ENCODE data around the gene UBE3C. TPM values are rescaled to one million over a fixed set of nuclear protein-coding genes. Genes with fewer than 3 reads are reported as not detected.
"Not testable (repeated sequence)": the region's sequence is repeated elsewhere in the genome, so short reads cannot be mapped to it uniquely, and the experiment has no call there.

The UBE3C gene
- total RNA-seq, 1 experiment from 2014 or later, result 87.6 TPM

DNA sequence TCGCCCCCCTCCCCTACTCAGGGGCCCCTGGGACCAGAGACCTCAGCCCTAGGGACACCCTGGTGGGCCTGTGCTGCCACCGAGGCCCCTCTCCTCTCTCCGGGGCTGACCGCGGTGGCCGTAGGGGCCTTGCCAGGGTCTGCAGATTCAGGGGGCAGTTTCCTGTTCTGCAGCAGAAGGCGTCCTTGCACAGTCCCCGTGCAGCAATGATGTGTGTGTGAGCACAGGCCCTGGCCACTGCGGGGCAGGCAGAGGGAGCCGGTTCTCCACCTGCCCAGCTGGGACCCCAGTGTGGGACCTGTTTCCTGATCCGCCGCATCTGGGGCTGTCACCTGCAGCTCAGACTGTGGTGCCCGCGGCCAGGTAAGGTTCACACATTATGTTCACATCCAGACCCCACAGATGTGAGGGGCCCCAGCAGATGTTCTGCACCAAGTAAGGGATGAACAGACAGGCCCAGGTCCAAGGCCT is 137.4 kb downstream of the UBE3C start:
- ATAC-seq, result no peak
- Histone ChIP-seq H3K27ac (ENCODE audit: low read length) (no peak overlapping the region), H3K27me3 (ENCODE audit: control insufficient read depth, insufficient read depth, low read length) (no peaks in the 10 kb centered on the region), H3K4me1 (ENCODE audit: control insufficient read depth, insufficient read depth, low read length) (peaks cover 19% of the 10 kb centered on the region), H3K36me3 (ENCODE audit: control insufficient read depth, insufficient read depth, low read length) (no peaks in the 10 kb centered on the region), H3K9me3 (ENCODE audit: control insufficient read depth, insufficient read depth, low read depth, low read length) (no peaks in the 10 kb centered on the region), H3K4me3 (ENCODE audit: low read depth in 2 of 2, low read length in 2 of 2) (no peak overlapping the region)
- DNase-seq (ENCODE audit: low read depth, low spot score), result no peak
- in situ Hi-C loops (cut with HindIII; ENCODE audit: low pct_unique_long_range_greater_than_20kb, low sequenced_read_pairs), result no loop called here
- ChIA-PET POLR2A (no interaction called here), CTCF (no interaction called here)
- no TSS peak for BruUV-seq (replicated peaks)
- no peak for TF ChIP-seq POLR2AphosphoS5 (IDR thresholded peaks at IDR 0.05; ENCODE audit: low read depth, low read length)
- TF ChIP-seq, protein P1, sequence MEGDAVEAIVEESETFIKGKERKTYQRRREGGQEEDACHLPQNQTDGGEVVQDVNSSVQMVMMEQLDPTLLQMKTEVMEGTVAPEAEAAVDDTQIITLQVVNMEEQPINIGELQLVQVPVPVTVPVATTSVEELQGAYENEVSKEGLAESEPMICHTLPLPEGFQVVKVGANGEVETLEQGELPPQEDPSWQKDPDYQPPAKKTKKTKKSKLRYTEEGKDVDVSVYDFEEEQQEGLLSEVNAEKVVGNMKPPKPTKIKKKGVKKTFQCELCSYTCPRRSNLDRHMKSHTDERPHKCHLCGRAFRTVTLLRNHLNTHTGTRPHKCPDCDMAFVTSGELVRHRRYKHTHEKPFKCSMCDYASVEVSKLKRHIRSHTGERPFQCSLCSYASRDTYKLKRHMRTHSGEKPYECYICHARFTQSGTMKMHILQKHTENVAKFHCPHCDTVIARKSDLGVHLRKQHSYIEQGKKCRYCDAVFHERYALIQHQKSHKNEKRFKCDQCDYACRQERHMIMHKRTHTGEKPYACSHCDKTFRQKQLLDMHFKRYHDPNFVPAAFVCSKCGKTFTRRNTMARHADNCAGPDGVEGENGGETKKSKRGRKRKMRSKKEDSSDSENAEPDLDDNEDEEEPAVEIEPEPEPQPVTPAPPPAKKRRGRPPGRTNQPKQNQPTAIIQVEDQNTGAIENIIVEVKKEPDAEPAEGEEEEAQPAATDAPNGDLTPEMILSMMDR (IDR thresholded peaks at IDR 0.05), result no peak
- no peak for TF ChIP-seq TCF7L2 (IDR thresholded peaks at IDR 0.05; ENCODE audit: low read depth, low read length)
- no peak for TF ChIP-seq SIN3A (IDR thresholded peaks at IDR 0.05; ENCODE audit: borderline replicate concordance, insufficient read depth, low read depth, low read length)
- TF ChIP-seq, protein P2, sequence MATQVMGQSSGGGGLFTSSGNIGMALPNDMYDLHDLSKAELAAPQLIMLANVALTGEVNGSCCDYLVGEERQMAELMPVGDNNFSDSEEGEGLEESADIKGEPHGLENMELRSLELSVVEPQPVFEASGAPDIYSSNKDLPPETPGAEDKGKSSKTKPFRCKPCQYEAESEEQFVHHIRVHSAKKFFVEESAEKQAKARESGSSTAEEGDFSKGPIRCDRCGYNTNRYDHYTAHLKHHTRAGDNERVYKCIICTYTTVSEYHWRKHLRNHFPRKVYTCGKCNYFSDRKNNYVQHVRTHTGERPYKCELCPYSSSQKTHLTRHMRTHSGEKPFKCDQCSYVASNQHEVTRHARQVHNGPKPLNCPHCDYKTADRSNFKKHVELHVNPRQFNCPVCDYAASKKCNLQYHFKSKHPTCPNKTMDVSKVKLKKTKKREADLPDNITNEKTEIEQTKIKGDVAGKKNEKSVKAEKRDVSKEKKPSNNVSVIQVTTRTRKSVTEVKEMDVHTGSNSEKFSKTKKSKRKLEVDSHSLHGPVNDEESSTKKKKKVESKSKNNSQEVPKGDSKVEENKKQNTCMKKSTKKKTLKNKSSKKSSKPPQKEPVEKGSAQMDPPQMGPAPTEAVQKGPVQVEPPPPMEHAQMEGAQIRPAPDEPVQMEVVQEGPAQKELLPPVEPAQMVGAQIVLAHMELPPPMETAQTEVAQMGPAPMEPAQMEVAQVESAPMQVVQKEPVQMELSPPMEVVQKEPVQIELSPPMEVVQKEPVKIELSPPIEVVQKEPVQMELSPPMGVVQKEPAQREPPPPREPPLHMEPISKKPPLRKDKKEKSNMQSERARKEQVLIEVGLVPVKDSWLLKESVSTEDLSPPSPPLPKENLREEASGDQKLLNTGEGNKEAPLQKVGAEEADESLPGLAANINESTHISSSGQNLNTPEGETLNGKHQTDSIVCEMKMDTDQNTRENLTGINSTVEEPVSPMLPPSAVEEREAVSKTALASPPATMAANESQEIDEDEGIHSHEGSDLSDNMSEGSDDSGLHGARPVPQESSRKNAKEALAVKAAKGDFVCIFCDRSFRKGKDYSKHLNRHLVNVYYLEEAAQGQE (IDR thresholded peaks at IDR 0.05; ENCODE audit: insufficient read depth in 1 of 2, low read depth in 2 of 2, low read length in 1 of 2), result no peak
- intact Hi-C loops (cut with micrococcal nuclease; ENCODE audit: unreplicated experiment), result no loop called here

DNA sequence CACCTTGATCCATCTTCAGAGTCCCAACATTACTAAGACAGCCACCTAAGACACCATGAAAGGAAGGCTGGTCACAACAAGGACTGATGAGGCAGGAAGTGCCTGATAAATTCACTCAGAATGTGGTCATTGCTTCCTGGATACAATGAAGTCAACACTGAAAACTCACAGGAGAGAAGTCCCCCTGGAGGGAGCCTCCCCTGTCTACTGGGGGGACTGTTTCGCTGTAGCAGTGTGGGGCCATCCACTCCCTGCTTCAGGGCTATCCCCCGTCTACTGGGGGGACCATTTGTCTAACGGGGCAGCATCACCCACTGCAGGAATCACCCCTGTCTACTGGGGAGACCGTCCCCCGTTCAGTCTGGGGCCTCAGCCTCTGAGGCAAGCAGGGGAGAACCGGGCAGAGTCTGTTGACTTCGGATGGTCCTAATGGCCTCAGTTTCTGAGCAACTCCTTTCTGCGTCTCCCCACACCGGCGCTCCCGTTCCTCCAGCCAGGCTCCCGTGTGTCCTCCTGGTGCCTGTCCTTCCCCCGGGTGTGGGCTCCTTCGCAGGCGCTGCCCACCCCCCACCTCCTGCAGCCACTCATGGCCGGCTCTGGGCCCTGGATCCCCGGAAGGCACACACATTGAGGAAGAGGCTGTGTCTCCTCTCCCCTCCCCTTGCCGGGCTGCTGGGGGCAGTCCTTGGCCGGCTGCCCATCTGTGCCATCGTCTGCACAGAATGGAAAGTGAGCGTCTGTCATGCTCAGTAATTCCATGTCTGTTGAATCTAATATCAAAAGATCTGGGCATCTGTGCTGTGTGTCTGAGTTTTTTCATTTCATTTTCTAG is 138.2 kb downstream of the UBE3C start:
- no peaks in the 10 kb centered on the region for H3K27me3 ChIP-seq (ENCODE audit: control insufficient read depth, insufficient read depth, low read length)
- ChIA-PET POLR2A (no interaction called here), CTCF (no interaction called here)
- TF ChIP-seq TCF7L2 (IDR thresholded peaks at IDR 0.05; ENCODE audit: low read depth, low read length) (no peak), POLR2AphosphoS5 (IDR thresholded peaks at IDR 0.05; ENCODE audit: low read depth, low read length) (no peak), SIN3A (IDR thresholded peaks at IDR 0.05; ENCODE audit: borderline replicate concordance, insufficient read depth, low read depth, low read length) (no peak)
- TF ChIP-seq, protein P1 (IDR thresholded peaks at IDR 0.05), result no peak
- TF ChIP-seq, protein P2 (IDR thresholded peaks at IDR 0.05; ENCODE audit: insufficient read depth in 1 of 2, low read depth in 2 of 2, low read length in 1 of 2), result no peak
- no peaks in the 10 kb centered on the region for H3K9me3 ChIP-seq (ENCODE audit: control insufficient read depth, insufficient read depth, low read depth, low read length)
- BruUV-seq (replicated peaks), result no TSS peak
- intact Hi-C loops (cut with micrococcal nuclease; ENCODE audit: unreplicated experiment) (no loop called here), in situ Hi-C loops (cut with HindIII; ENCODE audit: low pct_unique_long_range_greater_than_20kb, low sequenced_read_pairs) (no loop called here)
- no peak overlapping the region; a peak in 1 of 4 replicates for H3K4me3 ChIP-seq (ENCODE audit: low read depth in 2 of 2, low read length in 2 of 2)
- ATAC-seq (no peak), DNase-seq (ENCODE audit: low read depth, low spot score) (no peak)
- H3K27ac ChIP-seq (ENCODE audit: low read length), result no peak overlapping the region; the same call in 1 of the 2 replicates
- H3K4me1 ChIP-seq (ENCODE audit: control insufficient read depth, insufficient read depth, low read length), result peaks cover 24% of the 10 kb centered on the region
- H3K36me3 ChIP-seq (ENCODE audit: control insufficient read depth, insufficient read depth, low read length), result no peaks in the 10 kb centered on the region

DNA sequence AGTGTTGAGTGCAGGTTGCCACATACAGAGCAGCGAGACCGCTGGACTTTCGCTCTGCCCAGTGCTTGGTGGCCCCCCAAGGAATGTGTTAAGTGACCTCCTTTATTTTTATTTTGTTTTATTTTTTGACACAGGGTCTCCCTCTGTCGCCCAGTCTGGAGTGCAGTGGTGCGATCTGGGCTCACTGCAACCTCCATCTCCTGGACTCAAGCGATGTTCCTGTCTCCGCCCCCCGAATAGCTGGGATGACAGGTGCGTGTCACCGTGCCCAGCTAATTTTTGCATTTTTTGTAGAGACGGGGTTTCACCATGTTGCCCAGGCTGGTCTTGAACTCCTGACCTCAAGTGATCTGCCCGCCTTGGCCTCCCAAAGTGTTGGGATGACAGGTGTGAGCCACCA is 138.8 kb downstream of the UBE3C start:
- H3K9me3 ChIP-seq (ENCODE audit: control insufficient read depth, insufficient read depth, low read depth, low read length); BruUV-seq (replicated peaks); H3K27ac ChIP-seq (ENCODE audit: low read length); H3K36me3 ChIP-seq (ENCODE audit: control insufficient read depth, insufficient read depth, low read length); DNase-seq (ENCODE audit: low read depth, low spot score); intact Hi-C loops (cut with micrococcal nuclease; ENCODE audit: unreplicated experiment); ATAC-seq; H3K27me3 ChIP-seq (ENCODE audit: control insufficient read depth, insufficient read depth, low read length); H3K4me3 ChIP-seq (ENCODE audit: low read depth in 2 of 2, low read length in 2 of 2); in situ Hi-C loops (cut with HindIII; ENCODE audit: low pct_unique_long_range_greater_than_20kb, low sequenced_read_pairs): not testable (repeated sequence)
- peaks cover 27% of the 10 kb centered on the region for H3K4me1 ChIP-seq (ENCODE audit: control insufficient read depth, insufficient read depth, low read length)
- ChIA-PET CTCF (interaction anchor here (0.9 kb wide), 1 partner anchor 22 kb away, joined by 3 read pairs; no protein-coding TSS in a partner anchor), POLR2A (interaction anchor here (0.6 kb wide), 1 partner anchor 112 kb away, joined by 3 read pairs; no protein-coding TSS in a partner anchor)

Measured in Panc1 (cell line).